GM12873 (cell line): Measurements from ENCODE around the gene LNX1.

Experiments used
- CTCF ChIP-seq: IDR thresholded peaks from 2 replicates; pipeline ENCODE4 v1.5.1; 2012; ENCODE audit warnings: low read depth, mild to moderate bottlenecking, moderate library complexity, low read length, control low read depth; ENCODE audit not compliant: insufficient read depth; ENCODE audit errors: missing control alignments

Gene LNX1

DNA sequence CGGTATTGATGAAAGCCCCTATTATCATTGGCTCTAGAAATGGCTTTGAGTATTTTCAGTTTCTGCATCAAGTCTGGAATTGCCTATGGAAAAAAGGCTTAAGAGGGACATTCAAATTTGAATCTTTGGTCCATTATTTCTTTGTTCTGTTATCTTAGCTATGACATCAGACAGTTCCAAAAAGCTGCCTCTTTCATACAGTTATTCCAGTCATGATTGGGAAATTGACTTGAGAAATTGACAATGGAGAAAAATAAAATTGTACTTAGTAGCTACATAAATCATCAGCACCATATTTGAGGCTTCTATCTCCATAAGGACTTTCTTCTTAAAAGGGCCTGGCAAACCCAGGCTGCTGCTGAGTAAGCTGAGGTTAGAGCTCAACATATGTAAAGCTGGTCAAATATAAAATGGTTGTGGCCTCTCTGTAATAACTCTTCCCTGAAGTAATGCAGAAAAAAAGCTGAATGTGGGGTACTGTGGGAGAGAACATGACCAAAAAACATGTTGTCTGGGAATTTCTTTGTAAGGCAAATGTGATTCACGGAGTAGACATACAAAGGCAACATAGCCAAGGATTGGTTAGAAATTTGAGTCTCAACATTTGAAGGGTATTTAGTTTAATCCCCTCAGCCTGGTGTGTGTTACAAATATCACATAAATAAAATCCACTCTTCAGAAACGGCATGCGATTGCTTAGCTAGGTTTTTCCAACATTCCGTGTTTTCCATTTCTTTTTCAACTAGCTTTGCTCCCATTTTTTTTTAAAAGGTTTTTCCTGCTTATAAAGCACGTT, 100.9 kb downstream of the LNX1 start:
- TF ChIP-seq CTCF = no peak

DNA sequence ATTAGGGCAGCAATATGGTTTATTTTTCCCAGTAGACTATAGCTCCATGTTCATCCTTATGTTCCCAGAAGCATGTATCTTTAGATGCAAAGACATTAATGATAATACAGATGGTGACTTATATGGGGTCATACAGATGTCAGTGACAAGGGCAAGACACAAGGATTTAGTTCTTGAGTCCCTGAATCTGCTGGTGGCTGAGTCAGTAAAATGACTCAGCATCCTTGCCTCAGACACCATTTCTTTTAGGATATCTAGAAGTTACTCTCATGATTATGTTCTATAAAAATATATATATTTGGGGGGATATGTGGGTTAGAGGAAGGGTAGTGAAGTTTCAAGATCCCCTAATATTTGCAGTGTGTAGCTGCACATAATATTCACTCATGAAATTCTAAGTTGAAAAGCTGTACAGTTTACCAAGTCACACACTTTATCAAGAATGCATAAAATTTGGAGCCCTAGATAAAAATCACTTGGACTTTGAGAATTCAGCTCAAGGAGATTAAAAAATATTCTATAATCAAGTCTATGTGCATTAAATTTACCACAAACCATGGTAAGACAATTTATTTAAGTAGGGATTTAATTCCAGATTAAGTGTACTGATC, 101.9 kb downstream of the LNX1 start:
- no peak for TF ChIP-seq CTCF

GRCh38 chr4:53487766-53488165, 103.5 kb downstream of the LNX1 start:
- no peak for TF ChIP-seq CTCF

DNA sequence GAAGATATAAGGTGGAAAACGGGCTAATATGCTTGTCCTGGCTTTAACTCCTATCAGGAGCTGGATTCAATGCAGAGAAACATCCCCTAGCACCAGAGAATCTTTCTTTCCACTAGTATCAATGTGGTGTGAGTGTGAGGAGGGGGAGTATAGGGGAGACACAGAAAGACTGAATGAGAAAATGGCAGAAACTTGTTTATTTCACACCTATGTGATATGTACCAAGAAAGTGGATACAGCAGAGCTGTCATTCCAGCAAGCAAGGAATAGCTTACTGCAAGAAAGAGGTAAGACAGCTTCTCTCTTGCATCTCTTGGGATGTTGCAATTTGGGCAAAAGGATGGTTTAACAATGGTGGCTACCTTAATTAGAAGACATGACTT, 105.6 kb downstream of the LNX1 start:
- no peak for TF ChIP-seq CTCF

GRCh38 chr4:53484911-53485657, 106.2 kb downstream of the LNX1 start:
- no peak for TF ChIP-seq CTCF

- TF ChIP-seq CTCF = no peak
Observed at GRCh38 chr4:53483250-53483649, 108.0 kb downstream of the LNX1 start.

- TF ChIP-seq CTCF = no peak
Observed at GRCh38 chr4:53481586-53481985, 109.7 kb downstream of the LNX1 start.
